GM12875 (cell line): ENCODE measurements around the gene KCNRG.
"Not testable (repeated sequence)": the region's sequence is repeated elsewhere in the genome, so short reads cannot be mapped to it uniquely, and the experiment has no call there.

ENCODE experiments used
- H3K4me3 ChIP-seq: one replicate; pipeline ENCODE4 v1.5.1; 2011; ENCODE audit warnings: low read depth, low read length, control low read depth
- TF ChIP-seq, protein P1 (sequence below): IDR thresholded peaks from 2 replicates; pipeline ENCODE4 v1.5.1; 2011; ENCODE audit warnings: low read depth, mild to moderate bottlenecking, control low read depth, inconsistent platforms, low read length, moderate library complexity, borderline replicate concordance; ENCODE audit not compliant: insufficient read depth

KCNRG gene

GRCh38 chr13:50055454-50055853, 40.2 kb downstream of the KCNRG start:
- no peak overlapping the region for H3K4me3 ChIP-seq
- TF ChIP-seq, protein P1, sequence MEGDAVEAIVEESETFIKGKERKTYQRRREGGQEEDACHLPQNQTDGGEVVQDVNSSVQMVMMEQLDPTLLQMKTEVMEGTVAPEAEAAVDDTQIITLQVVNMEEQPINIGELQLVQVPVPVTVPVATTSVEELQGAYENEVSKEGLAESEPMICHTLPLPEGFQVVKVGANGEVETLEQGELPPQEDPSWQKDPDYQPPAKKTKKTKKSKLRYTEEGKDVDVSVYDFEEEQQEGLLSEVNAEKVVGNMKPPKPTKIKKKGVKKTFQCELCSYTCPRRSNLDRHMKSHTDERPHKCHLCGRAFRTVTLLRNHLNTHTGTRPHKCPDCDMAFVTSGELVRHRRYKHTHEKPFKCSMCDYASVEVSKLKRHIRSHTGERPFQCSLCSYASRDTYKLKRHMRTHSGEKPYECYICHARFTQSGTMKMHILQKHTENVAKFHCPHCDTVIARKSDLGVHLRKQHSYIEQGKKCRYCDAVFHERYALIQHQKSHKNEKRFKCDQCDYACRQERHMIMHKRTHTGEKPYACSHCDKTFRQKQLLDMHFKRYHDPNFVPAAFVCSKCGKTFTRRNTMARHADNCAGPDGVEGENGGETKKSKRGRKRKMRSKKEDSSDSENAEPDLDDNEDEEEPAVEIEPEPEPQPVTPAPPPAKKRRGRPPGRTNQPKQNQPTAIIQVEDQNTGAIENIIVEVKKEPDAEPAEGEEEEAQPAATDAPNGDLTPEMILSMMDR: no peak

DNA sequence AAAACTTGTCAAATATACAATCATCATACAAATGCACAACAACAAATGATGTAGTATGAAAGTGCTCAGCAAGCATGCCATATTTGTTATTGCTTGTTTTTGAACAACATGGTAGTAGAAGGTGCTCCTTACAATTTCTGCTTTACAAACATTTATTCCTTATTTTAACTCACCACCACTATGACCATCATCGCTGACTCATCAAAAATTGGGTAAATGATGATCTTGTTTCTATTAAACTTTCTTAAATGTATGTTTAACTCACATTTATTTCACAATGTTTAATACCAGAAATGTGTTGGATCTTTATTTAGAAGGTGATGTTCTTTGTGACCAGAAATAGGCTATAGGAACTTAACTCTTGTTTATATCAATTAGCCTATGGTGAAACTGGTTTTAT, 45.5 kb downstream of the KCNRG start:
- TF ChIP-seq, protein P1: no peak
- H3K4me3 ChIP-seq: no peak overlapping the region

DNA sequence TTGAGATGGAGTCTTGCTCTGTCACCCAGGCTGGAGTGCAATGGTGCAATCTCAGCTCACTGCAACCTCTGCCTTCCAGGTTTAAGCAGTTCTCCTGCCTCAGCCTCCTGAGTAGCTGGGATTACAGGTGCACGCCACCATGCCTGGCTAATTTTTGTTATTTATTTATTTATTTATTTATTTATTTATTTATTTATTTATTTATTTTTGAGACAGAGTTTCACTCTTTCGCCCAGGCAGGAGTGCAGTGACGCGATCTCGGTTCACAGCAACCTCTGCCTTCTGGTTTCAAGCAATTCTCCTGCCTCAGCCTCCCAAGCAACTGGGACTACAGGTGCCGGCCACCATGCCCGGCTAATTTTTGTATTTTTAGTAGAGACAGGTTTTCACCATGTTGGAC, 47.1 kb downstream of the KCNRG start:
- H3K4me3 ChIP-seq: not testable (repeated sequence)

DNA sequence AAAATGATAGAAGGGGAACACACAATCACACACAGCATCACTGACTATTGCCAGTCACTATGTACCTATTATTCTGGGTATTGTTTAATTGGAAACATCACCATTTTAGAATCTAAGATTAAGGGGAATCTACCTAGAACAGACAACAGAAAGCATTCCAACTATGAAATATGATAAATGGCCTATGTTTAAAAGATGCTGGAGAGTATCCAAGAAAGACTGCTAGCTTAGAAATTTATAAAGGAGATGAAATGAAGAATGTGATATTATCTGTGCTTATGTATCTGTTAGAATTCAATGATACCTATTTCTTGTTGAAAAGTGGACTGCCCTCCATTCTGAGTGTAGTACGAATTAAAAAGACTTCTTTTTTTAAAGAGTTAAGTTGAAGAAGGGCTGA, 50.5 kb downstream of the KCNRG start:
- no peak overlapping the region for H3K4me3 ChIP-seq
- TF ChIP-seq, protein P1: no peak

DNA sequence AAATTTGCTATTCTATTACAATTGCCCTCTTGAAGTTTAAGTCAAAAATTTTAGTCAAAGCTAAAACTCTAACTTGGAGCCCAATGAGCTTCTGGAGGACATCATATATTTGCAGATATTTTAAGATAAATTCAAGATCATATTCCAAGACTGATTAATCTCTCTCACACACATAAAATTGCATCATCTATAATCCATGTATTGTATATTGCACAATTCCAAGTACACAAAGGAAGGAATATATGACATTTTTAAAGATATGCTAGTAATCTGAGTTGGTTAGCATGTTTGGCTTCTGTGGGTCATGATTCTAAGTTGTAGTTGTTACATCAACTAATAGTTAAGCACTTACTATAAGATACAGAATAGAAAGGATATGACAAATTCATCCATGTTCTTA, 53.3 kb downstream of the KCNRG start:
- TF ChIP-seq, protein P1: no peak
- H3K4me3 ChIP-seq: no peak overlapping the region

- TF ChIP-seq, protein P1: no peak
Measured at GRCh38 chr13:50069261-50069660, 54.0 kb downstream of the KCNRG start.

GRCh38 chr13:50070186-50070585, 54.9 kb downstream of the KCNRG start:
- H3K4me3 ChIP-seq: no peak overlapping the region

More at GRCh38 chr13:50069261-50069660, 54.0 kb downstream of the KCNRG start:
- H3K4me3 ChIP-seq: no peak overlapping the region

More at GRCh38 chr13:50070186-50070585, 54.9 kb downstream of the KCNRG start:
- TF ChIP-seq, protein P1: no peak
